Urinary bladder (tissue), 4 donors: ENCODE results near the gene OTOGL. TPM values are rescaled to one million over a fixed set of nuclear protein-coding genes. Genes with fewer than 3 reads are reported as not detected.
"Not testable (repeated sequence)": the region's sequence is repeated elsewhere in the genome, so short reads cannot be mapped to it uniquely, and the experiment has no call there.

Experiments
- DNase-seq: peaks from one replicate; pipeline ENCODE4 v3.0.0-alpha.2; 2015; ENCODE audit errors: extremely low spot score
- H3K27ac ChIP-seq: one replicate; pipeline ENCODE4 v1.5.1; 2013; ENCODE audit warnings: low read depth, mild to moderate bottlenecking, moderate library complexity
- H3K36me3 ChIP-seq: one replicate; pipeline ENCODE4 v1.6.1; 2013; ENCODE audit warnings: mild to moderate bottlenecking, moderate library complexity; ENCODE audit not compliant: insufficient read depth
- H3K4me1 ChIP-seq: one replicate; pipeline ENCODE4 v1.6.1; 2013; ENCODE audit warnings: mild to moderate bottlenecking, moderate library complexity; ENCODE audit not compliant: insufficient read depth
- H3K4me3 ChIP-seq: one replicate; pipeline ENCODE4 v1.5.1; 2013; ENCODE audit warnings: low read depth, low read length
- WGBS: extraction: QIAGEN DNeasy Blood & Tissue Kit; methylation state at CpG from one replicate; pipeline ENCODE4 v1.1.7; 2013; 5-methylcytosine and 5-hydroxymethylcytosine counted together
- polyA plus RNA-seq: library from polyadenylated mRNA; stranded (reverse); fragments of 200-250 nt; gene quantifications from one replicate; pipeline ENCODE4 v1.2.3, GENCODE V29; 2013
- total RNA-seq: library from RNA; depleted of rRNA; stranded (reverse); fragments of >200 nt; gene quantifications from one replicate; pipeline ENCODE4 v1.2.3, GENCODE V29; 2014
- donor health status: healthy with polysubstance abuse.
- donor health status: healthy.

Gene OTOGL
- total and polyA plus RNA-seq, 2 donors, result 0.66 to 4.5 TPM

DNA sequence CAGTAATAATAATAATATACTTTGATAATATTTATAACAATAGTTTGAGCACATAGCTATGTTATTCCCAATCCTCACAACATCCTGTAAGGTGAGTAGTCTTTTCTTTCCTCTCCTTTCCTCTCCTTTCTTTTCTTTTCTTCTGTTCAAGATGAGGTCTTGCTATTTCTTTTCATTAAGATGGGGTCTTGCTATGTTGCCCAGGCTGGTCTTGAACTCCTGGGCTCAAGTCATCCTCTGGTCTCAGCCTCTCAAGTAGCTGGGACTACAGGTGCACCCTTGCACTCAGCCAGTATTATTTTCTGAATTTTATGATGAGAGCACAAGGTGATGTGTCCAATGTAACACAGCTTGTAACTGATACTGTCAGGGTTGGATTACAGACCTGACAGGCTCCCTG, 134.6 kb downstream of the OTOGL start:
- H3K27ac ChIP-seq, result no peak overlapping the region
- DNase-seq, result no peak
- H3K36me3 ChIP-seq, result no peaks in the 10 kb centered on the region
- no peak overlapping the region for H3K4me3 ChIP-seq
- no peaks in the 10 kb centered on the region for H3K4me1 ChIP-seq

DNA sequence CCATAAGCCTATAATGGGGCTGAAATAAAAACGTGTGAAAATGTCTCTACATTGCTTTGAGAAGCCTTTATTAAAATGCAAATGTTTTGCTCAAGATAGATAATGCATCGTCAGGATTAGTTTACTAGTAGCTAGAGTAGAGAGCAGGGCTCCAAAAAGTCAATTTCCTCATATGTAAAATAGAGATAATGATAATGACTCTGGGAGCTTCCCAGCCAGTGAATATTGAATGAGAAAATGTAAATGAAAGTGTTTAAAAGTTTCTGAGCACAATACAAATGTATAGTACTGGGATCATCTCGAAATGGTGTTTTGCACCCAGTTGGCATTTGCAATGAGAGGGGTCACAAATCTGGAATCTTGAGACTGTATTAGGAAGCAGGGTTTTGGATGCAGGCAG, 135.3 kb downstream of the OTOGL start:
- DNase-seq, result no peak
- Histone ChIP-seq H3K4me1 (no peaks in the 10 kb centered on the region), H3K4me3 (no peak overlapping the region), H3K27ac (no peak overlapping the region), H3K36me3 (no peaks in the 10 kb centered on the region)
- WGBS, result 79% methylated on average over 3 of the region's 3 CpGs

GRCh38 chr12:80235944-80236343, 136.6 kb downstream of the OTOGL start:
- no peak overlapping the region for H3K27ac ChIP-seq
- H3K36me3 ChIP-seq, result no peaks in the 10 kb centered on the region
- DNase-seq, result no peak
- H3K4me3 ChIP-seq, result no peak overlapping the region
- no peaks in the 10 kb centered on the region for H3K4me1 ChIP-seq

GRCh38 chr12:80239867-80240266, 140.5 kb downstream of the OTOGL start:
- Histone ChIP-seq H3K4me3 (no peak overlapping the region), H3K27ac (no peak overlapping the region), H3K36me3 (no peaks in the 10 kb centered on the region), H3K4me1 (no peaks in the 10 kb centered on the region)
- no peak for DNase-seq

GRCh38 chr12:80241576-80242273, 142.4 kb downstream of the OTOGL start:
- DNase-seq, result no peak
- 67% methylated on average over 5 of the region's 5 CpGs for WGBS
- Histone ChIP-seq H3K4me1 (no peaks in the 10 kb centered on the region), H3K27ac (no peak overlapping the region), H3K36me3 (no peaks in the 10 kb centered on the region), H3K4me3 (no peak overlapping the region)

DNA sequence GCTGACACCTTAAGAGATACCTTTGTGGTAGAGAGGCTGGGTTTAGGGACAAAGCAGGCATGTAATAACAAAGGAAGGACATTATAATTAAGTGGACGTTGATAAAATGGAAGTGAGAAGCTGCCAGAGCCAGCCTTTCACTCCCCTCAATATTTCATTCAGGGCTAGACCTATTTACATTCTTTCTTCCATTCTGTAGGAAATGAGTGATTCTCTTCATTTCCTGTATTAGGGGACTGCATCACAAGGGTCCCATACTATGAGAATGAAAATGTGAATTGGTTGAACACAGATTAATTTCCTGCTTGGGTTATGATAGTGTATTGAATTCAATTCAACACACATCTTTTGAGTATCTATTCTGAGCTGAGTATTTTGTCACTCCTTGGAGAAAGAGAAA, 143.0 kb downstream of the OTOGL start:
- H3K4me3 ChIP-seq, result no peak overlapping the region
- no peak for DNase-seq
- H3K27ac ChIP-seq, result no peak overlapping the region
- WGBS, result 32% methylated on average over 1 of the region's 1 CpG
- no peaks in the 10 kb centered on the region for H3K36me3 ChIP-seq
- H3K4me1 ChIP-seq, result no peaks in the 10 kb centered on the region

GRCh38 chr12:80249581-80249980, 150.2 kb downstream of the OTOGL start:
- not testable (repeated sequence) for H3K27ac ChIP-seq, H3K4me1 ChIP-seq, H3K36me3 ChIP-seq, DNase-seq, H3K4me3 ChIP-seq
- 80% methylated on average over 20 of the region's 20 CpGs for whole genome bisulfite sequencing

DNA sequence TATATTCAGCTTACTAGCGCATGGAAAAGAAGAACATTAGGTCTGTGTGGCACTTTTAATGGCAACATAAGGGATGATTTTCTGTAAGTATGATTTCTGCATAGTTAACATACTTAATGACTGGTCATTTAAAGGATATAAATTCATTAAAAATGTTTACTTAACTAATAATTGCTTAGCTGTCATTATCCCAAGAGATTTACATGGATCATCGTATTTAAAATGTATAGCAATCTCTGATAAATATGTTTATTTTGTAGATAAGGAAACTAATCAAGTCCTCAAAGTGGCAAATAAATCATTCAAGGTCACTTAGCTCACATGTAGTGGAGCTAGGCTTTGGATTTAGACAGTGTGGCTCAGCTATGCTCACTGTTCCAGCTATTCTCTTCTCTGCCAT, 158.6 kb downstream of the OTOGL start:
- WGBS, result 83% methylated on average over 2 of the region's 2 CpGs
- H3K36me3 ChIP-seq, result no peaks in the 10 kb centered on the region

DNA sequence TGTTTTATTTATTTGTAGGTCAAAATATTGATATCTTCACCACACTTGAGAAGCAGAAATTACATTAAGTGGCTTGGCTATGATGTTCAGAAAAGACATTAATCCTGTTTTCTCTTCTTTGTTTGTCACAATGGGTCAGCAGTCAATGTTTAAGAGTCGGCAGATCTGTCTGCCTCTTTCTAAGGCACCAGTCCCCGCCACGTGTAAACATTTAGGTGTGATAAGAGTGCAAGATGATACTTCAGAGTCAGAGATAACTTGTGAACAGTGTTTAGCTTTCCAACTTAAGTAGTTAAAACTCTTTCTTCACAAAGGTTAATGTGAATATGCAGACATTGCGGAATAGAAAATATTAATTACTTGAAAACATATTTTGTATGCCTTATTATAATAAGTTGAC, 160.9 kb downstream of the OTOGL start:
- Histone ChIP-seq H3K4me3 (no peak overlapping the region), H3K36me3 (no peaks in the 10 kb centered on the region), H3K4me1 (no peaks in the 10 kb centered on the region), H3K27ac (no peak overlapping the region)
- 56% methylated on average over 4 of the region's 4 CpGs for WGBS
- DNase-seq, result no peak

More for the DNA sequence above, 158.6 kb downstream of the OTOGL start:
- H3K4me3 ChIP-seq, result no peak overlapping the region
- H3K27ac ChIP-seq, result no peak overlapping the region
- no peak for DNase-seq
- H3K4me1 ChIP-seq, result no peaks in the 10 kb centered on the region

DNA sequence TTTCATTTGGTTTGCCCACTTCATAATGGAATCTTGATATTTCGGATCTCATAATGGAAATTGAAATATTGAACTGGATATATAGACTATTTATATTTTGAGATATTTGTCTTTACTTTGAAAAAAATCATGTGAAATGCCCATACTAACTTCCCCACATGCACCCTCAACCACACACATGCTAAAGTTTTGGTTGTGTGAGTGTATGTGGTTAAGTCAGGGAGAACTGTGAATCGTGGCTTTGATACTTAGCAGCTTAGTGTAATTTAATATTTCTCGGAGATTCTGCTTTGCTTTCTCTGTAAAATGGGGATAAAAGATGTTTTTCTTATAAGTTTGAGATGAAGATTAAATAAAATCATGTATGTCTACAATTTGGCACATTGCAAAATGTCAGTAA, 162.1 kb downstream of the OTOGL start:
- Histone ChIP-seq H3K4me1 (no peaks in the 10 kb centered on the region), H3K4me3 (no peak overlapping the region), H3K36me3 (no peaks in the 10 kb centered on the region), H3K27ac (no peak overlapping the region)
- no peak for DNase-seq
- WGBS, result 87% methylated on average over 3 of the region's 3 CpGs

DNA sequence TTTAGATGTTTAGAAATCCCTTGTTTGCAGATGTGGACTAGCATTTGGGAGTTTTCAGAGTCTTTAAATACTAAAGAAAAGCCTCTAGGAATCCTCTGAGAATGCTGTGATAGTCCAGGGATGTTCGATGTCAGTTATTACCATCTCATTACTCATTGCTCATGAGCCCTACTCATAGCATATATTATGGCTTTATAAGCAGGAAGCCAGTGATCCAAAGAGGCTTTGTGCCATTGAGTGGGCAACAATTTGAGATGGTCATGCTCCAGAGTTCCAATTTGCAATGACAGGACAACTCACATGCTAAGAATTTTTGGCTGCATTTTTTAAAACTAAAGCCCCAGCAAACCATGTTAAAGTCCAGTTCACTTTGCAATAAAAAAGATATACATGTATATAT, 163.0 kb downstream of the OTOGL start:
- Histone ChIP-seq H3K27ac (no peak overlapping the region), H3K4me3 (no peak overlapping the region), H3K4me1 (no peaks in the 10 kb centered on the region), H3K36me3 (no peaks in the 10 kb centered on the region)
- WGBS, result 37% methylated on average over 1 of the region's 1 CpG
- DNase-seq, result no peak

GRCh38 chr12:80262771-80263170, 163.4 kb downstream of the OTOGL start:
- no peak for DNase-seq
- 51% methylated on average over 4 of the region's 4 CpGs for WGBS
- H3K27ac ChIP-seq, result no peak overlapping the region

DNA sequence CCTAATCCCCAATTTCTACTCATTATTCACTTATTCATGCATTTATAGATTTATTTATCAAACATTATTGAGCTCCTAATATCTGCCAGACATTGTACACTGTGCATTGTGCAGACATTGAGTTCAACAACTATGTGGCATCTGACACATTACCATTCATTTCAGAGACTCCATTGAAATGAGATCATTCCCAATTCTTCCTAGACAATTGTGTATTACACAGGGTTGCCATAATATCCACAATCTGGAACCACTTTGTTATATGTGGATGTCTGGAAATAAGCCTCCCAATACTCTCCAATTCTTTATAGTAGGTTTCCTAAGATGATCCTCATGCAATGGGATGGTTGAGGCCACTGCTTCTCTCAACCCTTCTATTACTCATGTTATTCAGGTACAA, 165.0 kb downstream of the OTOGL start:
- no peak for DNase-seq
- H3K36me3 ChIP-seq, result no peaks in the 10 kb centered on the region
- H3K4me3 ChIP-seq, result no peak overlapping the region
- no peak overlapping the region for H3K27ac ChIP-seq
- no peaks in the 10 kb centered on the region for H3K4me1 ChIP-seq

More at GRCh38 chr12:80262771-80263170, 163.4 kb downstream of the OTOGL start:
- H3K4me3 ChIP-seq, result no peak overlapping the region
- no peaks in the 10 kb centered on the region for H3K4me1 ChIP-seq
- H3K36me3 ChIP-seq, result no peaks in the 10 kb centered on the region

DNA sequence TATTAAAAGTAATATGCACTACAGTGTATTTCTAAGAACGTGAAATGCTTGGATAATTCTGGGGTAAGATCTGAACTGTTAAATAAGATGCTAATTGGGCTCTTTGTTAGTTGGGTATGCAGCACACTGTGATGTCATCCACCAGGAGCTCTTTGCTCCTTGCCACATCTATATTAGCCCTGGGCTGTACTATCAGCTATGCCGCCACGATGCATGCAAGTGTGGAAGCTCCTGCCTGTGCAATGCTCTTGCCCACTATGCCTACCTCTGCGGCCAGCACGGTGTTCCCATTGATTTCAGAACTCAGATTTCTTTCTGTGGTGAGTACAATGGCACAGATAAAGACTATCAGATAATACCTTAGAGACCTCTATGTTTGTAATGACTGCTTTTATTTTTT, 165.6 kb downstream of the OTOGL start:
- H3K4me3 ChIP-seq, result no peak overlapping the region
- DNase-seq, result no peak
- H3K4me1 ChIP-seq, result no peaks in the 10 kb centered on the region
- WGBS, result 93% methylated on average over 5 of the region's 5 CpGs
- H3K36me3 ChIP-seq, result no peaks in the 10 kb centered on the region
- no peak overlapping the region for H3K27ac ChIP-seq
